GM19328 (cell line): ENCODE measurements around the gene BCL11A.

Experiments
- ATAC-seq: cut with Tn5 transposase; IDR thresholded peaks from one replicate; pipeline ENCODE4 v1.9.1; 2021; ENCODE audit warnings: mild to moderate bottlenecking, moderate library complexity; ENCODE audit not compliant: unreplicated experiment

BCL11A gene

GRCh38 chr2:60469536-60470317, 83.7 kb downstream of the BCL11A start:
- ATAC-seq: no peak

- ATAC-seq: no peak
Observed at GRCh38 chr2:60468382-60469085, 84.9 kb downstream of the BCL11A start.

DNA sequence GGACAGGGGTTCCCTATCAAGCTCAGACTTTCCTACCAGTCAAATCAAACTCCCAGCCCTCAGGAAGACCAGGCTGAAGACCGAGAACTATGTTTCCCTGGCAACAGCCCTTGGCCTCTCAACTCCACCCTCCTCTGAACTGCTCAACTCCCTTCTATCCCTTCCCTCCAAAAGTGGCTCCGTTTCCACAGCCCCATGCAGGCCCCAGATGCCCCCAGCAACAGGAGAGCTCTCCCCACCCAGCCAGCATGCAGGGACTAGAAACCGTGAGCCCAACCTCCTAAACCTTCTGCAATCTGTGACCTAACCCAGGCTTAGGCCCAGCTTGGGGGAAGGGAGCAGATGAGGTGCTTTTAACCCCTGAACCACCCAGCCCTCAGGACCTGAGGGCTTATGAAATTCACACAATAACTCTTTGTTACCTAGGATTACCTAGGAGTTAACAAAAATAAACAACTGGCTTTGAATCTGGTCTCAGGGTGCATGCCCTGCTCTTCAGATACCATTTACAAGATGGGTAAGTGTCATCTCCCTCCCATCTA, 87.2 kb downstream of the BCL11A start:
- no peak for ATAC-seq

DNA sequence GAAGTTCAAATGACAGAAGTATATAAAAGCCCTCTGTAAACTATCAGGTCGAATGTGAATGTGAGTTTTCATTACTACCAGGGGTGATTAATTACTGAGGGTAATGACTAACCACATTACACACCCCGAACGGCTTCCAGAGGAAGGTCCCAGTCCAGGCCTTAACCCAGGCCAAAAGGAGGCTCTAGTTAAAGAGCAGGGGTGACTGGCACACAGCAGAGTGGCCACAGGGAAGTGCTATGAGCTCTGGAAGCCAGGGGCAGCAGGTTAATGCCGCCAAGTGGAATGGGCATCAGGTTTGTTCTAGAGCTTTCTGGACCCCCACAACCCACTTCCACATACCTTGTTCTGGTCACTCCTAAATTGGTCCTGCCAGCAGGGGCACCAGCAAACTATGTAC, 87.7 kb downstream of the BCL11A start:
- ATAC-seq: no peak

GRCh38 chr2:60463249-60463648, 90.2 kb downstream of the BCL11A start:
- ATAC-seq: no peak

DNA sequence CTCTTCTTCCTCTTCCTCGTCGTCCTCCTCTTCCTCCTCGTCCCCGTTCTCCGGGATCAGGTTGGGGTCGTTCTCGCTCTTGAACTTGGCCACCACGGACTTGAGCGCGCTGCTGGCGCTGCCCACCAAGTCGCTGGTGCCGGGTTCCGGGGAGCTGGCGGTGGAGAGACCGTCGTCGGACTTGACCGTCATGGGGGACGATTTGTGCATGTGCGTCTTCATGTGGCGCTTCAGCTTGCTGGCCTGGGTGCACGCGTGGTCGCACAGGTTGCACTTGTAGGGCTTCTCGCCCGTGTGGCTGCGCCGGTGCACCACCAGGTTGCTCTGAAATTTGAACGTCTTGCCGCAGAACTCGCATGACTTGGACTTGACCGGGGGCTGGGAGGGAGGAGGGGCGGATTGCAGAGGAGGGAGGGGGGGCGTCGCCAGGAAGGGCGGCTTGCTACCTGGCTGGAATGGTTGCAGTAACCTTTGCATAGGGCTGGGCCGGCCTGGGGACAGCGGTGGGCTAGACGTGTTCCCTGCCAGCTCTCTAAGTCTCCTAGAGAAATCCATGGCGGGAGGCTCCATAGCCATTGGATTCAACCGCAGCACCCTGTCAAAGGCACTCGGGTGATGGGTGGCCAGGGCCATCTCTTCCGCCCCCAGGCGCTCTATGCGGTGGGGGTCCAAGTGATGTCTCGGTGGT, 91.9 kb downstream of the BCL11A start:
- no peak for ATAC-seq

DNA sequence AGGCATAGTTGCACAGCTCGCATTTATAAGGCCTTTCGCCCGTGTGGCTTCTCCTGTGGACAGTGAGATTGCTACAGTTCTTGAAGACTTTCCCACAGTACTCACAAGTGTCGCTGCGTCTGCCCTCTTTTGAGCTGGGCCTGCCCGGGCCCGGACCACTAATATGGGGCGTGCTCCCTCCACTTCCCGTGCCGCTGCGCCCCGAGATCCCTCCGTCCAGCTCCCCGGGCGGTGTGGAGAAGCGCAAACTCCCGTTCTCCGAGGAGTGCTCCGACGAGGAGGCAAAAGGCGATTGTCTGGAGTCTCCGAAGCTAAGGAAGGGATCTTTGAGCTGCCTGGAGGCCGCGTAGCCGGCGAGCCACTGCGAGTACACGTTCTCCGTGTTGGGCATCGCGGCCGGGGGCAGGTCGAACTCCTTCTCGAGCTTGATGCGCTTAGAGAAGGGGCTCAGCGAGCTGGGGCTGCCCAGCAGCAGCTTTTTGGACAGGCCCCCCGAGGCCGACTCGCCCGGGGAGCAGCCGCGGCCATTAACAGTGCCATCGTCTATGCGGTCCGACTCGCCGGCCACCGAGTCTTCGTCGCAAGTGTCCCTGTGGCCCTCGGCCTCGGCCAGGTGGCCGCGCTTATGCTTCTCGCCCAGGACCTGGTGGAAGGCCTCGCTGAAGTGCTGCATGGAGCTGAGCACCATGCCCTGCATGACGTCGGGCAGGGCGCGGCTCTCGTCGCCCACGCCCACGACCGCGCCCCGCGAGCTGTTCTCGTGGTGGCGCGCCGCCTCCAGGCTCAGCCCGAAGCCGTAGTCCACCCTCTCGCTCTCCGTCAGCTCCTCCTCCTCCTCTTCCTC, 92.7 kb downstream of the BCL11A start:
- ATAC-seq: no peak

DNA sequence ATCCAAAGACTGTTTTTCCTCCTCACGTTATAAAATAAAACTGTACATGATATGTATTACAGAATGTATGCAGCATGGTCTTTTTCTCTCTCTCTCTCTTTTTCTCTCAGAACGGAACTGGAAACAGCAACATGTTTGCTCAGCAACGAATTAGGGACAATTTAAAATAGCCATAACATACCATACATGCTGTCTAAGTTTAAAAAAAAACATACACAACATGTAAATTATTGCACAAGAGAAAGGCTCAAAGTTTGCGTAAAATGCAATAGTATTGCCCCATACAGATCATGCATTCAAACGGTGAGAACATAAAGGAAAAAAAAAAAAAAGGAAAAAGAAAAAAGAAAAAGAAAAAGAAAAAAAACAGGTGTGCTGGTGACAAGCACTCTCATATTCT, 93.6 kb downstream of the BCL11A start:
- ATAC-seq: no peak

- ATAC-seq: no peak
Observed at GRCh38 chr2:60456115-60456770, 97.2 kb downstream of the BCL11A start.

GRCh38 chr2:60453872-60454271, 99.6 kb downstream of the BCL11A start:
- ATAC-seq: no peak

DNA sequence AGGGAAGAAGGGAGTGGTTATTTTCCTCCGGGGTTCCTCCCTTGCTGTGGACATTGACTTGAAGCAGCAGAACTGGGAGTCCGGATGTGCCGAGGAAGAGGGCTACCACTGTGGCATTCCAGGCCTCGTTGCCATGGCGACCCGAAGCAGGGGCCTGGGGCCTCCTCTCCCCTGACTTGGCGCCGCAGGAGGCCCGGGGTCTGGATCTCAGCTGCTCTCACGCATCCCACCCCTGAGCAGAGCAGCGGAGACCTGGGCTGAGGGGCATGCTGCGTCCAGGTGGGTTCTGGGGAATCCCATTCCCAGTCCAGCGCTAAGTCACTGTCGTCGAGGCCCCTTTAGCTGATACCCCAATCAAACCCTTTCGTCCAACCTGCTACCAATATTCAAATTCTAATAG, 100.2 kb downstream of the BCL11A start:
- ATAC-seq: no peak

GRCh38 chr2:60450488-60450887, 103.0 kb downstream of the BCL11A start:
- ATAC-seq: no peak

GRCh38 chr2:60447943-60448342, 105.5 kb downstream of the BCL11A start:
- no peak for ATAC-seq

DNA sequence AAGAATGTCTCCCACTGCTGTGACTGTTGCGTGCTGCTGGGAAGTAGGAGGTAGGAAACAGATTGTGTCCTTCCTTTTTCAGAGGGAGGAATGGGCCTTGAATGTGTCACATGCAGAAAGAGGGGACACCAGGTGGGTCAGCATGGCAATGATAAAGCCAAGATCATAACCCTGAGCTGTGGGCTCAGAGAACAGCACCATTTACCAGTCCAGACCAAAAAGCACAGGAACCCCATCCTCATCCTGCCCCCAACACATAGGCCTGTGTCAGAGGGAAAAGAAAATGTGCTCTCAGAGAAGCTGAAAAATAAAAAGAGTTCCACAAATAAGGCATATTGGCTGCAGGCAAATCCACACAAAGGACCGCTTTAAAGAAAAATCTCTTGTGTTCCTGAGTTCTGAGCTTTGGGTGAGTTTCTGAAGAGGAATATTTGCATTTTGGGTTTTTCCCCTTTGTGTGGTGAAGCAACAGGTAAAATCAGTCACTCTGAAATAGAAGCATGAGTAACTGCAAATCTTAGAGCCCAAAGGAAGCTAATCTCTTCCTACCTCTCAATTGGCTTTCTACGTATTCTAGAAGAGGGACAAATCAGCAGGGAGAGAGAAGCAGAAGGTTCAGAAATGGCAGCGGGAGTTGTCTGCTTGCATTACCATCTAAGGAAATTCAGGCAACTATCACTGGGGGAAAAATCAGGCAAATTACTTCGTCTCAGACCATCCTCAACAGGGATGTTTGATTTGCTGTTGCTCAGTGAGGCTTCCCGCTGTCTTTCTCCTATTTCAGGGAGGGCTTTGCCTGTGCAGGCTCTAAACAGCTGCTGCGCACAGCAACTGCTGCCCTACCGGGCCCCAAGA, 106.8 kb downstream of the BCL11A start:
- peak; percentile 78 for ATAC-seq

GRCh38 chr2:60445684-60446179, 107.7 kb downstream of the BCL11A start:
- no peak for ATAC-seq

DNA sequence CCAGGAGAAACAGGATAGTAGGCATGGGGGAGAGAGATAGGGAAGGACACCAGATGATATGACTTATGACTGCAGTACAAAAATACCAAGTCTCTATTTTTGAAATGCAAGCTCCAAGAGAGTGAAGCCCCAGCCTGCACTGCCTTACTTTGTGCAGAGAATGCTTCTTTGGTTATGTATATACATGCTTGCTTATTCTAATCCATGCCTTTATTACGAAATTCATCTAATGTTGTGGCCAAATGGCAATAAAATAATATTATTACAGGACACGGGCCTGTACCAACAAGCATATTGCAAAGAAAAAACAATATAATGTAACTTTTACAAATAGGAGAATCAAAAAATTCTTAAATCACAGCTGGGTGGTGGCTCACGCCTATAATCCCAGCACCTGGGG, 110.8 kb downstream of the BCL11A start:
- ATAC-seq: no peak

DNA sequence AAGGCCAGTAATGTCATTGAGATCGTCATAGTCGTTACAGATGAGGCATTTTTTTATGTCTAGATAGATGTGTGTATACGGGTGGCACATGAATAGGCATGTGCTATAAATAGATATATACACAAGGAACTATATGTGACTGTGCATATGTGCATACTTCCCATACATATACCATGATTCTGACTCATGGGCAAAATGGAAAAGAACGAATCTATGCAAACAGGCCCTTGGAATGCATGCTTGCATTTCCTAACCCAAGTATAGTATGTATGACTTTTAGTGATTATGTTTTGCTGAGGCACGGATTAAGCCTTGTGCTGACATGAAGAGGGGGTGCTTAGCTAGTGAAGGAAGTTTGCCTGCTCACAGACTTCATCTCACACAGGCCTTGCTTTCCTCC, 111.7 kb downstream of the BCL11A start:
- no peak for ATAC-seq

- no peak for ATAC-seq
Observed at GRCh38 chr2:60440767-60441163, 112.7 kb downstream of the BCL11A start.
